ENCODE results near the gene SCN11A. TPM values are rescaled to one million over a fixed set of nuclear protein-coding genes. Genes with fewer than 3 reads are reported as not detected.

The SCN11A gene
- total and polyA plus RNA-seq, 7 donors, result 0.03 to 0.05 (median 0.04) TPM; not detected in 4

- WGBS, 3 donors, result 85 to 94% (median 91%) methylated on average over 1 of the region's 1 CpG
- H3K27ac ChIP-seq, result no peak overlapping the region
- no peak overlapping the region for H3K4me3 ChIP-seq
- no peaks in the 10 kb centered on the region for H3K27me3 ChIP-seq (ENCODE audit: insufficient read depth in 3 of 3, low read length in 2 of 3)
- no peak for TF ChIP-seq CTCF (IDR thresholded peaks at IDR 0.05)
- intact Hi-C loops (cut with DNase I), result no loop called here
- peaks cover 14 to 67% of the 10 kb centered on the region in 2 donors for H3K36me3 ChIP-seq (ENCODE audit: insufficient read depth in 1 of 2, low read depth in 1 of 2)
- H3K4me1 ChIP-seq, result peaks cover 8% of the 10 kb centered on the region
- DNase-seq, result no peak
- no peak for ATAC-seq
- no peaks in the 10 kb centered on the region for H3K9me3 ChIP-seq
These were observed 47.5 kb upstream of the SCN11A start for GRCh38 chr3:39099242-39099641.

GRCh38 chr3:39098473-39099000 lies 46.8 kb upstream of the SCN11A start:
- H3K9me3 ChIP-seq, result no peaks in the 10 kb centered on the region
- DNase-seq, result no peak
- H3K36me3 ChIP-seq (ENCODE audit: insufficient read depth in 1 of 2, low read depth in 1 of 2), result peaks cover 16 to 75% of the 10 kb centered on the region in 2 donors
- no peak overlapping the region for H3K4me3 ChIP-seq
- H3K27ac ChIP-seq, result no peak overlapping the region
- H3K4me1 ChIP-seq, result peaks cover 3% of the 10 kb centered on the region
- no peak for ATAC-seq
- no peaks in the 10 kb centered on the region for H3K27me3 ChIP-seq (ENCODE audit: insufficient read depth in 3 of 3, low read length in 2 of 3)
- intact Hi-C loops (cut with DNase I), result no loop called here
- WGBS, 3 donors, result 68 to 78% (median 72%) methylated on average over 8 of the region's 8 CpGs
- TF ChIP-seq CTCF (IDR thresholded peaks at IDR 0.05), result no peak

- WGBS, 3 donors, result 79 to 86% (median 83%) methylated on average over 8 of the region's 8 CpGs
- intact Hi-C loops (cut with DNase I), result no loop called here
These were observed 46.1 kb upstream of the SCN11A start for GRCh38 chr3:39097716-39098472.

GRCh38 chr3:39096775-39097174 lies 45.0 kb upstream of the SCN11A start:
- 15 to 30% (median 23%) methylated on average over 3 of the region's 3 CpGs for WGBS, 3 donors
- intact Hi-C loops (cut with DNase I), result no loop called here
- Histone ChIP-seq H3K27me3 (ENCODE audit: insufficient read depth in 3 of 3, low read length in 2 of 3) (no peaks in the 10 kb centered on the region), H3K4me3 (no peak overlapping the region), H3K36me3 (ENCODE audit: insufficient read depth in 1 of 2, low read depth in 1 of 2) (peaks cover 16 to 92% of the 10 kb centered on the region in 2 donors), H3K4me1 (no peaks in the 10 kb centered on the region), H3K9me3 (no peaks in the 10 kb centered on the region), H3K27ac (no peak overlapping the region)
- DNase-seq (no peak), ATAC-seq (no peak)
- no peak for TF ChIP-seq CTCF (IDR thresholded peaks at IDR 0.05)

More at GRCh38 chr3:39097716-39098472, 46.1 kb upstream of the SCN11A start:
- H3K9me3 ChIP-seq, result no peaks in the 10 kb centered on the region
- no peak overlapping the region for H3K4me3 ChIP-seq
- H3K4me1 ChIP-seq, result no peaks in the 10 kb centered on the region
- H3K36me3 ChIP-seq (ENCODE audit: insufficient read depth in 1 of 2, low read depth in 1 of 2), result peaks cover 16 to 81% of the 10 kb centered on the region in 2 donors
- no peaks in the 10 kb centered on the region for H3K27me3 ChIP-seq (ENCODE audit: insufficient read depth in 3 of 3, low read length in 2 of 3)
- no peak overlapping the region for H3K27ac ChIP-seq
- ATAC-seq (no peak), DNase-seq (no peak)
- no peak for TF ChIP-seq CTCF (IDR thresholded peaks at IDR 0.05)
